DMS53 treated with DMSO at 0.1 percent for 48 hours (cell line): Measurements from ENCODE around the gene MRPS2.
"Not testable (repeated sequence)": the region's sequence is repeated elsewhere in the genome, so short reads cannot be mapped to it uniquely, and the experiment has no call there.

ENCODE experiments used
- DNase-seq: peaks from one replicate; lab custom pipeline; 2025; ENCODE audit not compliant: unreplicated experiment; lab: John Stamatoyannopoulos, UW

MRPS2 gene

DNA sequence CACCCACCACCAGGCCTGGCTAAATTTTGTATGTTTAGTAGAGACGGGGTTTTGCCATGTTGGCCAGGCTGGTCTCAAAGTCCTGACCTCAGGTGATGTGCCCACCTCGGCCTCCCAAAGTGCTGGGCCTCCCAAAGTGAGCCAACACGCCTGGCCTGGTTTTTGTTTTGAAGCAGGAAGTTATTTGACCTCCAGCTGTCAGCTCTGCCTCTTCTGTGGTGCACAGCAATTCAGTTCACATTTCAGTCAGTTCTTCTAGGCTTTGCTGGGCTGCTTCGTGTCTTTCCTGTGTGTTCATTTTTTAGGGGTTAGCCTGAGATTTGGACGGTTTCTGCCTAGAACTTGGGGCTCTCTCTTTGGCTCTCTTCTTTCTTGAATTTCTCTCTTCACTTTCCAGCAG lies 29.7 kb downstream of the MRPS2 start:
- no peak for DNase-seq

DNA sequence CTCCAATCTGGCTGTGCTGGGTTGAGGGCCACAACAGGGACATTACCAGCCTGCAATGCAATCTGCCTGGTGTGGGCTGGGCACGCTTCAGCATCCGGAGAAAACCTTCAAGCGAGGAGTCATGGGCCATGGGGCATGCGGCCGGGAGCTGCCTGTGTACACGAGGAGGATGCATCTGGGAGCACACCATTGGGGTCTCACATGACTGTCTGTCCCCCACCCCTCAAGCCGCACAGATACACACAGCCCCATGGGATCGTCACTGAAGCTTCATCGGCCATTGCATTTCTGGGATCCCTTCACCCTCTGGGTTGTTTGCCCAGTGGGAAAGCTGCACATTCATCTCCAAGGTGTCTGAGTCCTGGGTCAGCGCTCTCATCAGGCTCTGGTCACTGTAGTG lies 30.6 kb downstream of the MRPS2 start:
- DNase-seq = no peak

- DNase-seq = no peak
Measured at GRCh38 chr9:135533113-135533512, 32.6 kb downstream of the MRPS2 start.

GRCh38 chr9:135533674-135534073 lies 33.2 kb downstream of the MRPS2 start:
- no peak for DNase-seq

DNA sequence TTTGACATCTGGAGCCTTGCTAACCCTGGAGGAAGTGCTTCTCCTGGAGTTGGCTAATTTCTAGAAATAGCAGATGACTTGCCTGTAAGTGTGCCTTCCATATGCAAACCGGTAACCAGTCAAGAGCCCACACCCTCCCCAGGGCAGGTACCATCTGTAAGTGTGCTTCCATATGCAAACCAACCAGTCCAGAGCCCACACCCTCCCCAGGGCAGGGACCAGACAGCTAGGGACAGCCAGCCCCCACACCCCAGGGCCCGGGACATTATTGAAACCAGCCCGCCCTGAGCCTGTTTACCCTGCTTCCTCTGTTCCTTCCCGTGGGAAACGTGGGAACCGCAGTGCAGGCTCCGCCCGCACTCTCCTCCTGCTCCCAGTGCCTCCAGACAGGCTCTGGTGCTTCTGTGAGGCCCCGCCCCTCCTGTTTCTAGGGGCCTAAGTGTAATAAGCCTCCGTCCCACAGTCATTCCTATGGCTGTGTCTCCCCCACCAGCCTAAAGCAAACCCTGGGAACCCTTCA lies 33.8 kb downstream of the MRPS2 start:
- DNase-seq = not testable (repeated sequence)

GRCh38 chr9:135534826-135535225 lies 34.3 kb downstream of the MRPS2 start:
- not testable (repeated sequence) for DNase-seq

GRCh38 chr9:135535631-135536030 lies 35.1 kb downstream of the MRPS2 start:
- DNase-seq = not testable (repeated sequence)

- no peak for DNase-seq
Measured at GRCh38 chr9:135536216-135536615, 35.7 kb downstream of the MRPS2 start.

- DNase-seq = not testable (repeated sequence)
Measured at GRCh38 chr9:135543262-135543894, 42.9 kb downstream of the MRPS2 start.

DNA sequence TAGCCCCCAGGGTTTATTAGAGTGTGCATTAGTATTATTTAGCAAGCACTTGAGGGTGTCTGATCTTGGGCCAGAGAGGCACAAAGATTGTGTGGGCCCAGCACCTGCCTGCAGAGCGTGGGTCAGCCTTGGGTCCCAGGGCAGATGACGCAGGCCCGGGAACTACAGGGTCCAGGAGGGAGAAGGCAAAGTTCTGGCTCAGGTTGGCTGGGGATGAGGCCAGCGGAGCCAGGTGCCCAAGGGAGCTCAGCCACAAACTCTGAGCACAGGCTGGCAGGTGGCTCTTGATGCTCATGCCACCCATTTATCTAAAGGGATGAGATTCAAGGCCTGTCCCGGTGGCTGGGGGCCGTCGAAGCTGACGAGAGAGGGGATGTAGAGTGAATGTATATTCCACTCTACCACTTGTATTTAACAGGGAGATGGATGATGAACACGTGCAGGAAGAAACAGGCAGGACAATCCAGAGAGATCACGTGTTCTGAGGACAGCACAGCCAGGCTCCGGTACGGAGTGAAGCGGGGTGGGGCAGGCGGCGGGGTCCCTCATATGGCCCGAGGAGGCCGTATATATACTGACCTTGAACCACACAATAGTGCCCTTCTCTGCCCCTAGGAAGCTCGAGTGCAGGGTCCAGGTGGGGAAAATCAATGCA lies 44.6 kb downstream of the MRPS2 start:
- DNase-seq = no peak

DNA sequence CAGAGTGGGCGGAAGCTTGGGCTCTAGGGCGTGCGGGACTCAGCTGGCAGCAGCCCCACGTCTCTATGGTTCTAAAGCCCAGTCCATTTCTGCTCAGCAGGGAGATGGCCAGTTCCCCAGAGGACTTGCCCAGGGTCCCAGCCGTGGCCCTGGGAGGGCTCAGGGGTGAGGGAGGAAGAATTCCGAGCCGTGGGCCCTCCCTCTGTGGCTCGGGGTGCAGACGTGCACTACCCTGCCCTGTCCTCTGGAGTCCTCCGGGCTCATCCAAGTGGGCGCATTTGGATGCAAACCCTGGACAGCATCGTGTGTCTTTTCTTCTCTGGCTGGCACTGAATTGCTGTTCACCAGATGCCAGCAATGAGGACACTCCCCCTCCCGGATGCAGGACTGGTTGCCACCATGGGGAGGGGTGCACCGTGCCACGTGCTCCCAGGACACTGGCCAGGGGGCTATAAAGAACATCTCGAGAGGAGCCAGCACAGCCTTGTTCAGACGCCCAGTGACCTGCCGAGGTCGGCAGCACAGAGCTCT lies 45.2 kb downstream of the MRPS2 start, which contains the start of gene OBP2A:
Gene OBP2A (plus strand): TSS at position 481 of the 531 bp plus-strand sequence. CDS start 55 bp downstream, outside the sequence.
- not testable (repeated sequence) for DNase-seq

- DNase-seq = not testable (repeated sequence)
Measured at GRCh38 chr9:135546792-135547617, 46.5 kb downstream of the MRPS2 start.

GRCh38 chr9:135547756-135548736 lies 47.6 kb downstream of the MRPS2 start:
- DNase-seq = no peak

- DNase-seq = not testable (repeated sequence)
Measured at GRCh38 chr9:135549478-135550343, 49.2 kb downstream of the MRPS2 start.

DNA sequence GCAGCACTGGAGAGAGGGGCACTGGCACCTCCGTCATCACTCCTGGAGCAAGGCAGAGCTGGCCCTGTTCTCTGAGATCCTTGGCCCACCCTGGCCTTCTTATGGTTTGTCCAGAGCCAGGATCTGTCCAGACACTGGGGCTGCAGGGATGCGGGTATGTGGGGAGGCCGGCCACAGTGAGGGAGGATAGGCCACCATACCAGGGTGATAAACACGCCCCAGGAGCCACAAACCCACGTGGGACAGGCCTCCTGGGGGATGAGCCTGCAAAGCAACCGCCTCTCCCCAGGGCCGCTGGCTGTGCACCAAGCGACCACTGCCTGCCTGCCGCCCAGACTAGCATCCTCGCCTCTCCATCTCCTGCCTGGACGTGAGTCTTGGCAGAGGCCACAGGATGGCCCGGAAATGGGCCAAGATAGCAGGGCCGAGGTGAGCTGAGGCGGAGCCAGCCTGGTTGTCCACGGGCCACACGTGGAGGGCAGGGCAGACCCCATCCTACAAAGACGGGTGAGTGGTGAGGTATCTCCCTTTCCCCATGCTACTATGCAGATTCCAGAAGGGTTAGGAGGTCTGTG lies 49.9 kb downstream of the MRPS2 start:
- DNase-seq = no peak

DNA sequence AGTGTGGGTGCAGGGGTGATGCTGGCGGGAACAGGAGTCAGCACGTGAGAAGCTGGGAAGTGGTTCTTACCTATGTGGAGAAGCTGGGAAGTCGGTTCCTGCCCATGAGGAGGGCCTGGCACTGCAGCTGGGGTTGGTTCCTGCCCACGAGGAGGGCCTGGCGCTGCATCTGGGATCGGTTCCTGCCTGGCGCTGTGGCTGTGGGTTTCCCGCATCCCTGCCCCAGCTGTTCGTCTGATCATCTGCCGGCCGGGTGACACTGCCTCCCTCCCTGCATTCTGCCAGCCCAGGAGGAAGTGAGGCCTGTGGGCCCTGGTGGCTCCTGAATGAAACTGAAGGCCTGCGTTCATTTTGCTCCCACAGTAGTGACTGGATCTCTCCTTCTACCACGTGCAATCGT lies 50.5 kb downstream of the MRPS2 start:
- no peak for DNase-seq

DNA sequence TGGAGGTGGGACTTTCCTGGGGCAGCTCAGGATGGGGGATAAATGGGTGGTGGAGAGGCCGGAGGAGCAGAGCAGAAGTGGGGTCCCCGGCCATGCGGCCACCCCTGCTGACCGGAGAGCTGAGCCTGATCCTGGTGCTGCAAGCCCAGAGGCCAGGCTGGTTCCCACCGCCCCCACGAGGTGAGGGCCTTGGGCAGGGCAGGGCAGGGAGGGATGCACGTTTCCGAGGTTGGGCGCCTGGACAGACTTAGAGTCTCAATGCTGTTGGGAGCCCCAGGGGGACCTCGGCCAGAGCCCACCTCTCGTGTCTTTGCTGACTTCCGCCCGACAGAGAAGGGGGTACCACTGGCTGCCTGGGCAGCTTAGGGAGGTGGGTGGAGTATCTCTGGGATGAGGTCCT lies 51.0 kb downstream of the MRPS2 start:
- no peak for DNase-seq

DNA sequence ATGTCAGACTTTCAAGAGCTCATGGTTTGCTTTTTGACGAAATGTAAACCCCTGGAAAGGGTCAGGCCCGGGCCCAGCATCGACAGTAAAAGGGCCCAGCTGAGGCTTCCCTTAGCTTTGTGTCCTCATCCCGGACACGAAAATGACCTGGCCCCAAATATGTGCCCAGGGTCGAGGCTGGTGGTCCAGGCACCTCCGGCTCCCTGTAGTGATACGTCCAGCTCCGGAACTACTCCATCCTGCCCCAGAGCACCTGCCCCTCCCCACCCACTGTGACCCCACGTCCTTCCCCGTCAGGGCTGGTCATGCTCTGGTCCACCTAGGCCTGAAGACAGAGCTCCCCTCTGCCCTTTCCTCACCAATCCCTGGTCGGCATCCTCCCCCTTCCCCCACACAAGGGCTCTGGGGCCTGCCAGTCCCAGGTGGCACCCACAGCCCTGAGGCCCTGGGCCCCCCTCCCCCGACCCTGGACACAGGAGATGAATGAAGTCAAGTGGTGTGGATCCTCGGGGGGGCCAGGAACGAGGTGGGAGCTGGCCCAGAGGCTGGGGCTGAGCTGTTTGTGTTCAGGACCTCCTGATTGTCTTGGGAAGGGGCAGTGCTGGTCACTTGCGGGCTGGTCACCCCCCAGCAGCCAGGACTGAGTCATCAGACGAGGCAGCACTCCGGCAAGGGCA lies 51.7 kb downstream of the MRPS2 start:
- DNase-seq = no peak
